ENCODE results near the gene RPIA.
A peak's percentile ranks its signal among the peaks of the same experiment; 100 is the strongest.
"Not testable (repeated sequence)": the region's sequence is repeated elsewhere in the genome, so short reads cannot be mapped to it uniquely, and the experiment has no call there.

The RPIA gene

DNA sequence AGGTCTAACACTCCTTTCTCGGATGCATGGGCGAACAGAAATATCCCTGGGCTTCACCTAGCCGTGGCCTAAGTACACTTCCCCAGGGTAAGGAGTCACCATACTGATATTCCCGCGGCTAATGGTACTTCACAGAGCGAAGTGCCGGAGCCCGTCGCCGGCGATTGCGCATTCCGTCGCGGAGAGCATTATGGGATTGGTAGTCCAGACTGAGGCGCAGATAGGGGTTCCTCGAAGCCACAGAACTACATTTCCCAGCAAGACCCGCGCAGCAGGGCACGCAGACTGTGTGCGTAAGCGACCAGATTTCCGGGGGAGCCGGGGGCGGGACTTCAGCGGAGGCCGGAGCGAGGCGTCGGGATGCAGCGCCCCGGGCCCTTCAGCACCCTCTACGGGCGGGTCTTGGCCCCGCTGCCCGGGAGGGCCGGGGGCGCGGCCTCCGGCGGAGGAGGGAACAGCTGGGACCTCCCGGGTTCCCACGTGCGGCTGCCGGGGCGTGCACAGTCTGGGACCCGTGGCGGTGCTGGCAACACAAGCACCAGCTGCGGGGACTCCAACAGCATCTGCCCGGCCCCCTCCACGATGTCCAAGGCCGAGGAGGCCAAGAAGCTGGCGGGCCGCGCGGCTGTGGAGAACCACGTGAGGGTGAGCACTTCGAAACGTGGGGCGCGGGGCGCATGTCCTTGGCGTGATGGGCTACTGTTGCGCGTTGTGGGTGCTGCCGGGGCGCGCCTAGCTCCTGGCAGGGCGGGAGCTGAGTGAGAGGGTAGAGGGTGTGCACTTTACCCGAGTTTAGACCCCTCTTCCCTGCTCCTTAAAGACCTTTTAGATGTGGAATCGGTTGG lies at the start of gene RPIA:
Gene RPIA, plus strand, starts transcription at position 335 of the 845 bp plus-strand sequence. Its CDS starts 26 bp downstream, at position 361.
- Mint-ChIP-seq H3K27me3 (no peaks in the 10 kb centered on the region), H3K9me3 (peaks cover 4% of the 10 kb centered on the region), H3K36me3 (ENCODE audit: low read depth) (peaks cover 12% of the 10 kb centered on the region), H3K27ac (peak within 1 kb of the TSS; percentile 91), H3K4me3 (peak within 1 kb of the TSS; percentile 98), H3K4me1 (peaks cover 57% of the 10 kb centered on the region)
- peak; percentile 99 for ATAC-seq
- DNase-seq, result peak; percentile 99

GRCh38 chr2:88642278-88642677 lies 49.2 kb upstream of the RPIA start:
- no peak for ATAC-seq
- Mint-ChIP-seq H3K4me1 (peaks cover 50% of the 10 kb centered on the region), H3K27ac (no peak overlapping the region), H3K36me3 (ENCODE audit: low read depth) (peaks cover 5% of the 10 kb centered on the region), H3K4me3 (no peak overlapping the region), H3K9me3 (peaks cover 6% of the 10 kb centered on the region), H3K27me3 (peaks cover 7% of the 10 kb centered on the region)
- no peak for DNase-seq

DNA sequence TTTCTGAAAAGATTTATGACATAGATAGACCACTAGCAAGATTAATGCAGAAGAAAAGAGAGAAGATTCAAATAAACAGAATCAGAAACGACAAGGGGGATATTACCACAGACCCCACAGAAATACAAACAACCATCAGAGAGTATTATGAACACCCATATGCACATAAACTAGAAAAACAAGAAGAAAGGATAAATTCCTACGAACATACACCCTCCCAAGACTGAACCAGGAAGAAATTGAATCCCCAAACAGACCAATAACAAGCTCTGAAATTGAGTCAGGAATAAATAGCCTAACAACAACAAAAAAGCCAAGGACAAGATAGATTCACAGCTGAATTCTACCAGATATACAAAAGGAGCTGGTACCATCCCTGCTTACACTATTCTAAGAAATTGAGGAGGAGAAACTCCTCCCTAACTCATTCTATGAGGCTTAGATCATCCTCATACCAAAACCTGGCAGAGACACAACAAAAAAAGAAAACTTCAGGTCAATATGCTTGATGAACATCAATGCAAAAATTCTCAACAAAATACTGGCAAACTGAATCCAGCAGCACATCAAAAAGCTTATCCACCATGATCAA lies 46.1 kb upstream of the RPIA start:
- ATAC-seq; H3K4me3 Mint-ChIP-seq; DNase-seq; H3K27me3 Mint-ChIP-seq; H3K9me3 Mint-ChIP-seq; H3K36me3 Mint-ChIP-seq (ENCODE audit: low read depth): not testable (repeated sequence)
- Mint-ChIP-seq H3K27ac (peak overlapping the region; percentile 9), H3K4me1 (peaks cover 20% of the 10 kb centered on the region)

DNA sequence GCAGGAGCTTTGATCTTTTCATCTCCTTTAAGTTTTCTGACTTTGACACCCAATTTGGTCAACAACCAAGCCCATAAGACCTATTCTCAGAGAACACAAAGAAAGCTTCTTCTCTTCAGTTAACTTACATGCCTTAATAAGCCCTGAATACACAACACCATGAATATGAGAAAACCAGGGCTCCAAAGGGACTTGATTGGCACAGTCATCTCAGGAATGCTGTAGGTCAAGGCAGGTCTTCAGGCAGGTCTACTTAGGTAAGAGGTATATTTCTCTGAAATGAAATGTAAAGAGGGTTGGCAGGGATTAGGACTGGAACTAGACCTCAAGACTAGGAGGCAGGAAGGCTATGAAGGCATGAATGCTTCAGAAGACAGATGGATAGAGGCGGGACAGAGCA lies 39.8 kb upstream of the RPIA start:
- ATAC-seq, result no peak
- DNase-seq, result no peak
- Mint-ChIP-seq H3K4me1 (no peaks in the 10 kb centered on the region), H3K4me3 (no peak overlapping the region), H3K27me3 (peaks cover 2% of the 10 kb centered on the region), H3K27ac (no peak overlapping the region), H3K36me3 (ENCODE audit: low read depth) (no peaks in the 10 kb centered on the region), H3K9me3 (no peaks in the 10 kb centered on the region)

DNA sequence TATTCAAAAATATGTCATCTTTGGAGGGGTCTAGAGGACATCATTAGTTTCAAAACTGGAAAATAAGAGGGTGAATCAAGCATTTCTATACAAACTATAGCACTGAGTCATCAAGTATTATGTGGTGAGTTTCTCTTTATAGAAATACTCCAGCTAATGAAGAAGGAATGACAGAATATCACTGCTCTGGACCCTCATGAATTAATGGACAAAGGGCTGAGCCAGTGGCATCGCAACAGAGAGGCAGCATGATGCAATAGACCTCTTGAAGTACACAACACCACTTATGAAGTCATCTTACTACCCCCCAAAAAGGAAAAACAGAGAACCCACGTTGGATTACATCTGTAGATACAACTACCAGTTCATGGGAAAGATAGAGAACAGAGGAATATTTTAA lies 36.8 kb upstream of the RPIA start:
- Mint-ChIP-seq H3K36me3 (ENCODE audit: low read depth) (no peaks in the 10 kb centered on the region), H3K27ac (no peak overlapping the region), H3K4me1 (no peaks in the 10 kb centered on the region), H3K27me3 (peaks cover 2% of the 10 kb centered on the region), H3K9me3 (no peaks in the 10 kb centered on the region), H3K4me3 (no peak overlapping the region)
- DNase-seq (no peak), ATAC-seq (no peak)

DNA sequence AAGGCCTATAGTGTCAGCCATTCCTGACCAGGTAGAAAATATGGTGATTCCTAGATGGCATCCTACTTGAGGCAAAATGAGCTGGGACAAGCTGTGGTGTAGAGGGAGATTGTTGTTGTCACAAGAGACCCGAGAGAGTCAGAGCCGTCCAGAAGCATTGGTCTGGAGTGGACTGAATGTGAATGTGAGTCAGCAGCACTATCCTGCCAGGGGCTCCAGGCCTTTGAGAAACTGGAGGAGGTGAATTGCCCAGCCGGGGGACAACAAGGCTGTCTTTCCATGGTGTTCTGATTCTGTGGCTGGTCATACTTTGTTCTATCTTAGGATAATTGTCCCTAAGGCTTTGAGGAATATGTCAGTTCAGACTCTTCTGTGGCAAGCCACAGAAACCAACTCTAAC lies 34.8 kb upstream of the RPIA start:
- DNase-seq, result no peak
- Mint-ChIP-seq H3K27ac (no peak overlapping the region), H3K27me3 (peaks cover 2% of the 10 kb centered on the region), H3K9me3 (no peaks in the 10 kb centered on the region), H3K4me3 (no peak overlapping the region), H3K36me3 (ENCODE audit: low read depth) (no peaks in the 10 kb centered on the region), H3K4me1 (no peaks in the 10 kb centered on the region)
- no peak for ATAC-seq

- Mint-ChIP-seq H3K27me3 (no peaks in the 10 kb centered on the region), H3K27ac (no peak overlapping the region)
Observed at GRCh38 chr2:88657131-88657530, 34.3 kb upstream of the RPIA start.

DNA sequence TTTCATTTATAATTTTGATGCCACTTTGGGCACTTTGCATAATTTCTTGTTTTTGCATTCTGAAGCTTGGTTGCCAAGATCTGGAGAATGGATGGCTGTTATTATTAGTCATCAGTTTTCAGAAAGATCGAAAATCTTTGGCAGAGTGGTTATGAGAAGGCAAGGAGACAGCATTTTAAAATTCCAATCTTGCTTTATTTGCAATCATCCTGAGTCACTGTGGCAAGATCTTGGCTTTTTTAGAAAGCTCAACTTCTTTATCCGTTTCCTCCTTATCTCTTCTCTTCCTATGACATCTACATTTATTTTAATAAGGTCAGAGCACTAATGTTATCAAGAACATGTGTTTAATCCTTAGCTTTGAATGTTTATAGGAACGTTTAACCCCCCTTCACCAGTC lies 33.1 kb upstream of the RPIA start:
- no peak for ATAC-seq

More at GRCh38 chr2:88657131-88657530, 34.3 kb upstream of the RPIA start:
- Mint-ChIP-seq H3K36me3 (ENCODE audit: low read depth) (no peaks in the 10 kb centered on the region), H3K9me3 (no peaks in the 10 kb centered on the region), H3K4me3 (no peak overlapping the region), H3K4me1 (no peaks in the 10 kb centered on the region)
- no peak for ATAC-seq
- DNase-seq, result no peak

DNA sequence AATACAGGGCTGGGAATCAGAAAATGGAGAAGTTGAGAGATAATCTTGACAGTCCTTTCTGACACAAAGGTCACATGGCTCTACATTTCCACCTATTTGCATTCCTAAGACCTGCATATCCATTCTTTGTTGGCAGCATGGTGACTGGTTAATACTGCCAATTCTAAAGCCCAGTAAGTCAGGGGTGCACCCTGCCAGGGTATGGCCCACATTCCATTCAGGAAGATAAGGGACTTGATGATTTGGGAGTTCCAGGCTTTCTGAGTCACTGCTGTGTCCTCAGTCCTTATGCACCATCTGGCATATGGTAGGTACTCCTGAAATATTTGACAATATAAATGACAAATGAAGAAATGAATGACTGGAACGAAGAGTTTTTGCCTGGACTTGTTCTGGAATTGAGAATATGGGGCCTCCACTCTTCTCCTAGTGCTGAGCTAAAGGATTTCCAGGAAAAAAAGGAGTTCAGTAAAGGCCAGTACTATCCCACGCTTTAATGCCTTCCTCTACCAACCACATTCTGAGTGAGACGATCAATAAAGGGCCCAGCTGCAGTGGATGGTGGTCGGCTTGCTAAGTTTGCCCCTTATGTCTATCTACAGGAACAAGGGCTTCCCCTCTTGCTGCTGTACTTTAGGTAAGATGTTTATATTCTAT lies 32.5 kb upstream of the RPIA start:
- no peak overlapping the region for H3K27ac Mint-ChIP-seq
- no peaks in the 10 kb centered on the region for H3K9me3 Mint-ChIP-seq
- no peaks in the 10 kb centered on the region for H3K36me3 Mint-ChIP-seq (ENCODE audit: low read depth)
- no peaks in the 10 kb centered on the region for H3K27me3 Mint-ChIP-seq
- no peak for DNase-seq
- no peak for ATAC-seq
- no peaks in the 10 kb centered on the region for H3K4me1 Mint-ChIP-seq
- no peak overlapping the region for H3K4me3 Mint-ChIP-seq

More for the DNA sequence above, 33.1 kb upstream of the RPIA start:
- Mint-ChIP-seq H3K4me1 (no peaks in the 10 kb centered on the region), H3K27me3 (no peaks in the 10 kb centered on the region), H3K4me3 (no peak overlapping the region), H3K9me3 (no peaks in the 10 kb centered on the region), H3K27ac (no peak overlapping the region), H3K36me3 (ENCODE audit: low read depth) (no peaks in the 10 kb centered on the region)
- DNase-seq, result no peak

DNA sequence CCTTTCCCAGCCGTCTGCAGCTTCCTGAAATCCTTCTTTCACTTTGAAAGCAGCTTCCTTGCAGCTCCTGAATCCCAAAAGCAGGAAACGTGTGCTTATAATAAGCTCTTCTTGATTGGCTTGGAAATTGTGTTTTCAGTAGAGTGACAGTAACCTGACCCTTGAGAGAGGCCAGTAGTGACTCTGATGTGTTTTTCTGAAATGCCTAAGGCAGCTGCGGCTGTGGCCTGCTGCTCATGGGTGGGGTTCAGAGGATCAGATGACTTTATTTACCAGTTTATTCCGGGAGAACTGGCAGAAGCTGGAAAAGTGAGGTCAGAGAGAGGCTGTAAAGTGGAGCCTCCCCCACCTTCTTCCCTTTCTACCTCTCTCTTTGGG lies 31.9 kb upstream of the RPIA start:
- no peaks in the 10 kb centered on the region for H3K27me3 Mint-ChIP-seq
- H3K27ac Mint-ChIP-seq, result no peak overlapping the region
- H3K4me1 Mint-ChIP-seq, result no peaks in the 10 kb centered on the region
- DNase-seq (no peak), ATAC-seq (no peak)
- H3K36me3 Mint-ChIP-seq (ENCODE audit: low read depth), result no peaks in the 10 kb centered on the region
- no peak overlapping the region for H3K4me3 Mint-ChIP-seq
- no peaks in the 10 kb centered on the region for H3K9me3 Mint-ChIP-seq

DNA sequence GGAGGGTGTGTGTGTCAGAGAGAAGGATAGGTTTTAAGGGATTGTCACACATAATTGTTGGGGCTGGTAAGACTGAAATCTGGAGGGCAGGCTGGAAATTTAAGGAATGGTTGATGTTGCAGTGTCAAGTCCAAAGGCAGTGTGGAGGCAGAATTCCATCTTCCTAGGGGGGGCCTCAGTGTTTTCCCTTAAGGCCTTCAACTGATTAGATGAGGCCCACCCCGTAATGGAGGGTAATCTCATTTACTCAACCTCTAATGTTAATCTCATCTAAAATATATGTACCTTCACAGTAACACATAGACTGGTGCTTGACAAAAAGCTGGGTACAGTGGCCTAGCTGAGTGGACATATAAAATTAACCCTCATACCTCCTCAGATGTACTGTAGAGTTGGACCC lies 30.9 kb upstream of the RPIA start:
- Mint-ChIP-seq H3K4me1 (no peaks in the 10 kb centered on the region), H3K36me3 (ENCODE audit: low read depth) (no peaks in the 10 kb centered on the region), H3K9me3 (no peaks in the 10 kb centered on the region), H3K27ac (no peak overlapping the region), H3K27me3 (no peaks in the 10 kb centered on the region), H3K4me3 (no peak overlapping the region)
- ATAC-seq (no peak), DNase-seq (no peak)

- H3K36me3 Mint-ChIP-seq (ENCODE audit: low read depth), result no peaks in the 10 kb centered on the region
- H3K27ac Mint-ChIP-seq, result no peak overlapping the region
- ATAC-seq (peak; percentile 40), DNase-seq (no peak)
- no peaks in the 10 kb centered on the region for H3K9me3 Mint-ChIP-seq
- H3K4me3 Mint-ChIP-seq, result no peak overlapping the region
- no peaks in the 10 kb centered on the region for H3K27me3 Mint-ChIP-seq
- H3K4me1 Mint-ChIP-seq, result no peaks in the 10 kb centered on the region
Observed at GRCh38 chr2:88666576-88666975, 24.9 kb upstream of the RPIA start.

GRCh38 chr2:88667219-88667618 lies 24.3 kb upstream of the RPIA start:
- DNase-seq (no peak), ATAC-seq (no peak)
- Mint-ChIP-seq H3K9me3 (no peaks in the 10 kb centered on the region), H3K27ac (no peak overlapping the region), H3K27me3 (no peaks in the 10 kb centered on the region), H3K4me3 (no peak overlapping the region), H3K36me3 (ENCODE audit: low read depth) (no peaks in the 10 kb centered on the region), H3K4me1 (no peaks in the 10 kb centered on the region)

- H3K4me3 Mint-ChIP-seq, result no peak overlapping the region
- no peaks in the 10 kb centered on the region for H3K4me1 Mint-ChIP-seq
- no peaks in the 10 kb centered on the region for H3K36me3 Mint-ChIP-seq (ENCODE audit: low read depth)
- H3K9me3 Mint-ChIP-seq, result no peaks in the 10 kb centered on the region
- no peaks in the 10 kb centered on the region for H3K27me3 Mint-ChIP-seq
- no peak for DNase-seq
- H3K27ac Mint-ChIP-seq, result no peak overlapping the region
- no peak for ATAC-seq
Observed at GRCh38 chr2:88668862-88669261, 22.6 kb upstream of the RPIA start.
